Measurements from ENCODE around the gene POLR1A. TPM values are rescaled to one million over a fixed set of nuclear protein-coding genes. Genes with fewer than 3 reads are reported as not detected.

POLR1A gene
- total RNA-seq, 1 donor from 2014 or later = 23.8 TPM

- peaks cover 3% of the 10 kb centered on the region for H3K9me3 Mint-ChIP-seq
- H4K20me1 ChIP-seq (ENCODE audit: low read depth) = no peaks in the 10 kb centered on the region
- no peak for DNase-seq (ENCODE audit: low spot score)
- H3K27ac ChIP-seq = no peak overlapping the region
- no peak overlapping the region for H3K4me3 Mint-ChIP-seq
- no peak overlapping the region for H3K27ac Mint-ChIP-seq
- H3K4me1 Mint-ChIP-seq = no peaks in the 10 kb centered on the region
- H3K36me3 ChIP-seq = no peaks in the 10 kb centered on the region
- no peaks in the 10 kb centered on the region for H3F3A ChIP-seq (ENCODE audit: low read depth)
- no peak for TF ChIP-seq EZH2 (IDR thresholded peaks at IDR 0.05)
- TF ChIP-seq CTCF (IDR thresholded peaks at IDR 0.05) = no peak
- TF ChIP-seq EZH2phosphoT487 (IDR thresholded peaks at IDR 0.05) = no peak
- peaks cover 46% of the 10 kb centered on the region for H3K36me3 Mint-ChIP-seq
- H3K4me3 ChIP-seq = no peak overlapping the region
- H3K27me3 Mint-ChIP-seq (ENCODE audit: insufficient read depth, low read depth) = peaks cover 2% of the 10 kb centered on the region
- H3K27me3 ChIP-seq = no peaks in the 10 kb centered on the region
- H3K4me2 ChIP-seq = no peak overlapping the region
- H3K4me1 ChIP-seq = no peaks in the 10 kb centered on the region
- no peak overlapping the region for H2AFZ ChIP-seq (replicated peaks)
- H3K9ac ChIP-seq = no peak overlapping the region
- H3K9me3 ChIP-seq (ENCODE audit: low read depth) = no peaks in the 10 kb centered on the region
- no peaks in the 10 kb centered on the region for H3K79me2 ChIP-seq (ENCODE audit: low read depth)
Observed at GRCh38 chr2:86062043-86062442, 43.6 kb downstream of the POLR1A start.

GRCh38 chr2:86056590-86057331 is 48.9 kb downstream of the POLR1A start:
- H3K9ac ChIP-seq = no peak overlapping the region
- H3K27me3 ChIP-seq = no peaks in the 10 kb centered on the region
- no peaks in the 10 kb centered on the region for H4K20me1 ChIP-seq (ENCODE audit: low read depth)
- Mint-ChIP-seq H3K9me3 (no peaks in the 10 kb centered on the region), H3K4me1 (no peaks in the 10 kb centered on the region), H3K27me3 (ENCODE audit: insufficient read depth, low read depth) (peaks cover 2% of the 10 kb centered on the region), H3K27ac (no peak overlapping the region), H3K36me3 (peaks cover 31% of the 10 kb centered on the region), H3K4me3 (no peak overlapping the region)
- no peak for DNase-seq (ENCODE audit: low spot score)
- no peaks in the 10 kb centered on the region for H3F3A ChIP-seq (ENCODE audit: low read depth)
- no peak overlapping the region for H3K4me3 ChIP-seq
- no peaks in the 10 kb centered on the region for H3K9me3 ChIP-seq (ENCODE audit: low read depth)
- H3K4me1 ChIP-seq = no peaks in the 10 kb centered on the region
- TF ChIP-seq EZH2 (IDR thresholded peaks at IDR 0.05) = no peak
- TF ChIP-seq CTCF (IDR thresholded peaks at IDR 0.05) = no peak
- TF ChIP-seq EZH2phosphoT487 (IDR thresholded peaks at IDR 0.05) = no peak
- no peaks in the 10 kb centered on the region for H3K36me3 ChIP-seq
- no peak overlapping the region for H3K4me2 ChIP-seq
- no peaks in the 10 kb centered on the region for H3K79me2 ChIP-seq (ENCODE audit: low read depth)
- no peak overlapping the region for H3K27ac ChIP-seq
- no peak overlapping the region for H2AFZ ChIP-seq (replicated peaks)

GRCh38 chr2:86055314-86055713 is 50.4 kb downstream of the POLR1A start:
- no peaks in the 10 kb centered on the region for H3K4me1 ChIP-seq
- no peak overlapping the region for H3K4me2 ChIP-seq
- H3K9ac ChIP-seq = no peak overlapping the region
- TF ChIP-seq EZH2 (IDR thresholded peaks at IDR 0.05) (no peak), CTCF (IDR thresholded peaks at IDR 0.05) (no peak)
- no peaks in the 10 kb centered on the region for H3K27me3 ChIP-seq
- H3K36me3 ChIP-seq = no peaks in the 10 kb centered on the region
- Mint-ChIP-seq H3K27me3 (ENCODE audit: insufficient read depth, low read depth) (no peaks in the 10 kb centered on the region), H3K9me3 (no peaks in the 10 kb centered on the region), H3K4me1 (no peaks in the 10 kb centered on the region), H3K27ac (no peak overlapping the region), H3K4me3 (no peak overlapping the region), H3K36me3 (peaks cover 28% of the 10 kb centered on the region)
- H3K27ac ChIP-seq = no peak overlapping the region
- no peak for DNase-seq (ENCODE audit: low spot score)
- no peaks in the 10 kb centered on the region for H4K20me1 ChIP-seq (ENCODE audit: low read depth)
- H3K79me2 ChIP-seq (ENCODE audit: low read depth) = no peaks in the 10 kb centered on the region
- H3K9me3 ChIP-seq (ENCODE audit: low read depth) = no peaks in the 10 kb centered on the region
- H3F3A ChIP-seq (ENCODE audit: low read depth) = no peaks in the 10 kb centered on the region
- no peak overlapping the region for H3K4me3 ChIP-seq
- H2AFZ ChIP-seq (replicated peaks) = no peak overlapping the region
